Measurements from ENCODE around the gene UNC93A.

Gene UNC93A

DNA sequence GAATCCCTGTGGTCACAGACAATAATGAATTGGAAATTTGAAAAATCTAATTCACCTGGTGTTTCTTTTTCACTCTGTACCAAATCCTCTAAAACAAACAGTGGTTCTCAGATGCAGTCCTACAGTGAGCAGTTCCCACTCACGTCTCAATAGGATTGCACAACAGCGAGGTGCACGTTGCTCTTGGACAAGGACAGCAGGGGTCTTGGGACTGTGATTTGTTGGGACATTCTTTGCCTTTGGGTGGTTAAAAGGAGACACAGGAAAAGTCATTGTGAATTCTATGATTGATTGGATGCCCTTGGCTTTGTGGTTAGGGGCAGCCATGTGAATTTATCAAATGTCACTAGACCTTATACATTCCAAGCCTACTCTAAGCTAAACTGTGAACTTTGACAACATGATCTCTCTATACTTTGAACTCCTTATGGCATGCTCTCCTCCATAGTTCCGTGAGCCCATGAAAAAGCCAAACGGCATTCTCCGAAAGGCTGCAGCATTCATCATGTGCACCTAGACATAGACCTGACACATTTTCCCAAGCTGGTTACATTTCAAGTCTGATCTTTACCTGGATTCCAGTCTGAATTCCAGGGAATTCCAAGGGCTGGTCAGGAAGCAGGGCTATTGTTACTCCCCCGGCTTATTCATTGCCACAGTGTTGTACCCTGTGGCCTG lies 647 bp downstream of the UNC93A start:
- Histone ChIP-seq H3K9me2 (replicated peaks; ENCODE audit: control insufficient read depth, low read length) (no peaks in the 10 kb centered on the region), H3K36me3 (ENCODE audit: control insufficient read depth, low read length) (no peaks in the 10 kb centered on the region)

DNA sequence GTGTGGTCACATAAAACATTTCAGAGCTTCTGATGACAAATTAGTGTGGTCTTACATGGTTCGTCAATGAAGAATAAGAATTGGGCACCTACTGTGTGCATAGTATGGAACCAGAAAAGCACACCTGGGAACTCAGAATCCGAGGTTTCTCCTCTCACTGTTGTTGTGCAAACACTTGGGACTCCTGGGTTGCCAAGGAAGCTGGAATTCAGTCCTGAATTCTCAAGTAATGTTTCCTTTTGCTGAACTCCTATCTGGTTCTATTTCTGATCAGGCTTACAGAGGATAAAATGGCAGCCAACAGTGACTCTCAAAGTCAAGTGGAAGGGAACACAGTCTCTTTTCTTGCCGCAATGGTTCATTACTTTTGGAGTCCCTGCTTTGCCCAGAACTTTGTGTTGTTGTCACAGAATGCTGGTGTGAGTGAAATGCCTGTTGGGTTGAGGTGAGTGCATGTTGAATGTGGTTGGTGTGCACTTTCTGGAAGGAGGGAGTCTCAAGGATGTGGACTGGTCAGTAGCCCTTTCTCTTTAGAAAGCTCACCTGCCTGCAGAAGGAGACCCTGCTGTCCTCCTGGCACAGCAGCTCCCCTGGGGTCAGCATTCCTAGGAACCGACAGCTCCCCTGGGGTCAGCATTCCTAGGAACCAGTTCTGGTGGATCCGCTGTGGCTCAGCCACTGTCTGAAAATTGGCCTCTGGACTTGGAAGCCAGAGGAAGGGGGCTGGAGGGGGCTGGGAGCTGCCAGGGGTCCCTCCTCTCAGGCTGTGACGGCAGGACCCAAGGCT lies 1.4 kb downstream of the UNC93A start:
- no peaks in the 10 kb centered on the region for H4K20me1 ChIP-seq (ENCODE audit: control insufficient read depth, insufficient read depth, low read depth, low read length)
- no peak overlapping the region for H3K4me2 ChIP-seq (ENCODE audit: low read length)
- H3K36me3 ChIP-seq (ENCODE audit: control insufficient read depth, low read length) = no peaks in the 10 kb centered on the region
- no peak overlapping the region for H3K4me3 ChIP-seq (ENCODE audit: low read length)
- TF ChIP-seq, protein P1, sequence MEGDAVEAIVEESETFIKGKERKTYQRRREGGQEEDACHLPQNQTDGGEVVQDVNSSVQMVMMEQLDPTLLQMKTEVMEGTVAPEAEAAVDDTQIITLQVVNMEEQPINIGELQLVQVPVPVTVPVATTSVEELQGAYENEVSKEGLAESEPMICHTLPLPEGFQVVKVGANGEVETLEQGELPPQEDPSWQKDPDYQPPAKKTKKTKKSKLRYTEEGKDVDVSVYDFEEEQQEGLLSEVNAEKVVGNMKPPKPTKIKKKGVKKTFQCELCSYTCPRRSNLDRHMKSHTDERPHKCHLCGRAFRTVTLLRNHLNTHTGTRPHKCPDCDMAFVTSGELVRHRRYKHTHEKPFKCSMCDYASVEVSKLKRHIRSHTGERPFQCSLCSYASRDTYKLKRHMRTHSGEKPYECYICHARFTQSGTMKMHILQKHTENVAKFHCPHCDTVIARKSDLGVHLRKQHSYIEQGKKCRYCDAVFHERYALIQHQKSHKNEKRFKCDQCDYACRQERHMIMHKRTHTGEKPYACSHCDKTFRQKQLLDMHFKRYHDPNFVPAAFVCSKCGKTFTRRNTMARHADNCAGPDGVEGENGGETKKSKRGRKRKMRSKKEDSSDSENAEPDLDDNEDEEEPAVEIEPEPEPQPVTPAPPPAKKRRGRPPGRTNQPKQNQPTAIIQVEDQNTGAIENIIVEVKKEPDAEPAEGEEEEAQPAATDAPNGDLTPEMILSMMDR (IDR thresholded peaks at IDR 0.05; ENCODE audit: low read depth, low read length, poor library complexity, severe bottlenecking) = no peak
- no peak for TF ChIP-seq EZH2phosphoT487 (IDR thresholded peaks at IDR 0.05; ENCODE audit: borderline replicate concordance, low read length)
- H3K79me2 ChIP-seq (ENCODE audit: control insufficient read depth, low read length) = no peaks in the 10 kb centered on the region
- H3K4me1 ChIP-seq (ENCODE audit: control insufficient read depth, low read length) = no peaks in the 10 kb centered on the region
- H3K27ac ChIP-seq (ENCODE audit: low read depth, low read length) = no peak overlapping the region
- H3K9me3 ChIP-seq (ENCODE audit: control insufficient read depth, insufficient read depth, low read length) = no peaks in the 10 kb centered on the region
- H3K27me3 ChIP-seq (ENCODE audit: control insufficient read depth, low read length) = peaks cover 16% of the 10 kb centered on the region
- no peaks in the 10 kb centered on the region for H3K9me2 ChIP-seq (replicated peaks; ENCODE audit: control insufficient read depth, low read length)
- no peaks in the 10 kb centered on the region for H3F3A ChIP-seq (ENCODE audit: control insufficient read depth, insufficient read depth)

More for the DNA sequence above, 647 bp downstream of the UNC93A start:
- Histone ChIP-seq H3K9me3 (ENCODE audit: control insufficient read depth, insufficient read depth, low read length) (no peaks in the 10 kb centered on the region), H4K20me1 (ENCODE audit: control insufficient read depth, insufficient read depth, low read depth, low read length) (no peaks in the 10 kb centered on the region), H3K79me2 (ENCODE audit: control insufficient read depth, low read length) (no peaks in the 10 kb centered on the region), H3K4me3 (ENCODE audit: low read length) (no peak overlapping the region), H3K4me2 (ENCODE audit: low read length) (no peak overlapping the region), H3K4me1 (ENCODE audit: control insufficient read depth, low read length) (no peaks in the 10 kb centered on the region), H3K27ac (ENCODE audit: low read depth, low read length) (no peak overlapping the region), H3K27me3 (ENCODE audit: control insufficient read depth, low read length) (peaks cover 13% of the 10 kb centered on the region), H3F3A (ENCODE audit: control insufficient read depth, insufficient read depth) (no peaks in the 10 kb centered on the region)
- TF ChIP-seq EZH2phosphoT487 (IDR thresholded peaks at IDR 0.05; ENCODE audit: borderline replicate concordance, low read length) = no peak

DNA sequence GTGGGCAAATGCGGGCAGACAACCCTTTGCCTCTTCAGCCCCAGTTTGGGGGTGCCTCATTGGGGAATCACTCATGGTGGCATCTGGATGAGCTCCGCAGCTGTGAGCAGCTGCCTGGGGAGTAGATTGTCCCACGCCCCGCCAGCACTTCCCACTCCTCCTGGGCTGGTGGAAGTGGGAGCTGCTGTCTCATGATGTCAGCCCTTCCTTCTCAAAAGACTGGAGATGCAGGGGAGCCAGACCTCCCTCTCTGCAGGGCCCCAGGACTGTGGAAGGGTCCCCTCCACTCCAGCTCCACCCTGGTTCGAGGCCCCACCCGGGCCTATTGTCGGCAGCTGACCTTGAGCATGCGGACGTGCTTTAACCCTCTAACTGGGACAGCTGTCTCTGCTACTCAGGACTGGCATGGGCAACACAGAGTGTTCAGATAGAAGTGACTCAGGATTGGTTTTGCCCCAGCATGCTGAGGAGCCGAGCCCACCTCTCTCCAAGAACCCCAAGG lies 2.0 kb downstream of the UNC93A start:
- peaks cover 21% of the 10 kb centered on the region for H3K27me3 ChIP-seq (ENCODE audit: control insufficient read depth, low read length)
- no peaks in the 10 kb centered on the region for H3K9me3 ChIP-seq (ENCODE audit: control insufficient read depth, insufficient read depth, low read length)
- H3K4me3 ChIP-seq (ENCODE audit: low read length) = no peak overlapping the region
- no peaks in the 10 kb centered on the region for H3K4me1 ChIP-seq (ENCODE audit: control insufficient read depth, low read length)
- H4K20me1 ChIP-seq (ENCODE audit: control insufficient read depth, insufficient read depth, low read depth, low read length) = no peaks in the 10 kb centered on the region
- TF ChIP-seq, protein P1 (IDR thresholded peaks at IDR 0.05; ENCODE audit: low read depth, low read length, poor library complexity, severe bottlenecking) = no peak
- TF ChIP-seq EZH2phosphoT487 (IDR thresholded peaks at IDR 0.05; ENCODE audit: borderline replicate concordance, low read length) = no peak
- no peaks in the 10 kb centered on the region for H3K79me2 ChIP-seq (ENCODE audit: control insufficient read depth, low read length)
- no peak overlapping the region for H3K4me2 ChIP-seq (ENCODE audit: low read length)
- H3K9me2 ChIP-seq (replicated peaks; ENCODE audit: control insufficient read depth, low read length) = no peaks in the 10 kb centered on the region
- no peaks in the 10 kb centered on the region for H3F3A ChIP-seq (ENCODE audit: control insufficient read depth, insufficient read depth)
- no peaks in the 10 kb centered on the region for H3K36me3 ChIP-seq (ENCODE audit: control insufficient read depth, low read length)
- H3K27ac ChIP-seq (ENCODE audit: low read depth, low read length) = no peak overlapping the region
